Measurements from ENCODE around the gene EPS15.

DNA sequence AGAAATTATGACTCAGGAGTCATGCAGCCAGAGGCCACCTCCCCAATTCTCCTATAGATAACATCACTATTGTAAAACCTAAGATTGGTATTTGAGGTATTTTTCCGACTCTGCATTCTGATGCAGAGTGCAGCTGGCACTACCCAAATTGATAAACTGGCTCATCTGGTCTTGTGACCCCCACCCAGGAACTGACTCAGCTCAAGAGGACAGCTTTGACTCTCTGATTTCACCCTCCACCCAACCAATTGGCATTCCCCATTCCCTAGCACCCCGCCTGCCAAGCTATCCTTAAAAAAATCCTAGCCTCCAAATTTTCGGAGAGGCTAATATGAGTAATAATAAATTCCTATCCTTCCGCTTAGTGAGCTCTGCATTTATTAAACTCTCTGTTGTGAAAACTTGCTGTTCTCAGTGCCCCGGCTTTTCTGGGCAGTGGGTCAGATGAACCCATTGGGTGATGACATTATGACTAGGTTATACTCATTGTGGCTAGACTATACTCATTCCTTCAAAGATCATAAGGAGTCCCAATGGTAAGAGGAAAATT lies 39.4 kb upstream of the EPS15 start:
- TF ChIP-seq POLR2AphosphoS5 (IDR thresholded peaks at IDR 0.05) (no peak), POLR2A (IDR thresholded peaks at IDR 0.05) (no peak)
- TF ChIP-seq, protein P1, sequence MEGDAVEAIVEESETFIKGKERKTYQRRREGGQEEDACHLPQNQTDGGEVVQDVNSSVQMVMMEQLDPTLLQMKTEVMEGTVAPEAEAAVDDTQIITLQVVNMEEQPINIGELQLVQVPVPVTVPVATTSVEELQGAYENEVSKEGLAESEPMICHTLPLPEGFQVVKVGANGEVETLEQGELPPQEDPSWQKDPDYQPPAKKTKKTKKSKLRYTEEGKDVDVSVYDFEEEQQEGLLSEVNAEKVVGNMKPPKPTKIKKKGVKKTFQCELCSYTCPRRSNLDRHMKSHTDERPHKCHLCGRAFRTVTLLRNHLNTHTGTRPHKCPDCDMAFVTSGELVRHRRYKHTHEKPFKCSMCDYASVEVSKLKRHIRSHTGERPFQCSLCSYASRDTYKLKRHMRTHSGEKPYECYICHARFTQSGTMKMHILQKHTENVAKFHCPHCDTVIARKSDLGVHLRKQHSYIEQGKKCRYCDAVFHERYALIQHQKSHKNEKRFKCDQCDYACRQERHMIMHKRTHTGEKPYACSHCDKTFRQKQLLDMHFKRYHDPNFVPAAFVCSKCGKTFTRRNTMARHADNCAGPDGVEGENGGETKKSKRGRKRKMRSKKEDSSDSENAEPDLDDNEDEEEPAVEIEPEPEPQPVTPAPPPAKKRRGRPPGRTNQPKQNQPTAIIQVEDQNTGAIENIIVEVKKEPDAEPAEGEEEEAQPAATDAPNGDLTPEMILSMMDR (IDR thresholded peaks at IDR 0.05), result no peak

Measured in stomach (tissue), 4 donors.